HG03159 (cell line): Measurements from ENCODE around the gene RBPJ.

ENCODE experiments used
- ATAC-seq: cut with Tn5 transposase; IDR thresholded peaks from one replicate; pipeline ENCODE4 v1.9.1; 2021; ENCODE audit warnings: mild to moderate bottlenecking, moderate library complexity; ENCODE audit not compliant: unreplicated experiment

The RBPJ gene

GRCh38 chr4:26454961-26455360, 134.1 kb downstream of the RBPJ start:
- ATAC-seq, result no peak

GRCh38 chr4:26455571-26455970, 134.8 kb downstream of the RBPJ start:
- ATAC-seq, result no peak

- no peak for ATAC-seq
Measured at GRCh38 chr4:26457412-26457811, 136.6 kb downstream of the RBPJ start.

GRCh38 chr4:26458157-26458561, 137.3 kb downstream of the RBPJ start:
- no peak for ATAC-seq

- peak; percentile 68 for ATAC-seq
Measured at GRCh38 chr4:26459054-26459755, 138.4 kb downstream of the RBPJ start.

GRCh38 chr4:26459756-26460530, 139.1 kb downstream of the RBPJ start:
- no peak for ATAC-seq

- ATAC-seq, result no peak
Measured at GRCh38 chr4:26462874-26463273, 142.1 kb downstream of the RBPJ start.

- no peak for ATAC-seq
Measured at GRCh38 chr4:26463386-26463785, 142.6 kb downstream of the RBPJ start.

GRCh38 chr4:26464420-26465095, 143.7 kb downstream of the RBPJ start:
- ATAC-seq, result no peak

- no peak for ATAC-seq
Measured at GRCh38 chr4:26466578-26467270, 145.9 kb downstream of the RBPJ start.

GRCh38 chr4:26467724-26468123, 146.9 kb downstream of the RBPJ start:
- ATAC-seq, result no peak

GRCh38 chr4:26468283-26468949, 147.6 kb downstream of the RBPJ start:
- no peak for ATAC-seq

- no peak for ATAC-seq
Measured at GRCh38 chr4:26468977-26469376, 148.2 kb downstream of the RBPJ start.

- no peak for ATAC-seq
Measured at GRCh38 chr4:26471890-26472289, 151.1 kb downstream of the RBPJ start.

- no peak for ATAC-seq
Measured at GRCh38 chr4:26473893-26474292, 153.1 kb downstream of the RBPJ start.

GRCh38 chr4:26474551-26474950, 153.7 kb downstream of the RBPJ start:
- ATAC-seq, result no peak

- ATAC-seq, result no peak
Measured at GRCh38 chr4:26475716-26476115, 154.9 kb downstream of the RBPJ start.

GRCh38 chr4:26476545-26476944, 155.7 kb downstream of the RBPJ start:
- ATAC-seq, result no peak

- no peak for ATAC-seq
Measured at GRCh38 chr4:26478330-26478729, 157.5 kb downstream of the RBPJ start.
